ENCODE data around the gene GJB4. TPM values are rescaled to one million over a fixed set of nuclear protein-coding genes. Genes with fewer than 3 reads are reported as not detected.
"Not testable (repeated sequence)": the region's sequence is repeated elsewhere in the genome, so short reads cannot be mapped to it uniquely, and the experiment has no call there.

Gene GJB4
- total RNA-seq (2014; rRNA removed; shearing (Covaris generic)) = 1.3 and 1.9 TPM in 2 replicates

GRCh38 chr1:34759503-34760357 lies at the start of gene GJB4:
Gene GJB4, plus strand, starts transcription at chr1:34759740. Its CDS starts 1,515 bp downstream, at chr1:34761255.
- peak; percentile 39 for DNase-seq (ENCODE audit: low spot score)

GRCh38 chr1:34710812-34711211 lies 48.7 kb upstream of the GJB4 start:
- DNase-seq (ENCODE audit: low spot score) = no peak

GRCh38 chr1:34711485-34711884 lies 48.1 kb upstream of the GJB4 start:
- DNase-seq (ENCODE audit: low spot score) = peak; percentile 40

GRCh38 chr1:34712007-34712688 lies 47.4 kb upstream of the GJB4 start:
- DNase-seq (ENCODE audit: low spot score) = no peak

GRCh38 chr1:34713443-34713842 lies 46.1 kb upstream of the GJB4 start:
- DNase-seq (ENCODE audit: low spot score) = no peak

- no peak for DNase-seq (ENCODE audit: low spot score)
These were observed 45.2 kb upstream of the GJB4 start for GRCh38 chr1:34714386-34714785.

GRCh38 chr1:34715139-34715538 lies 44.4 kb upstream of the GJB4 start:
- no peak for DNase-seq (ENCODE audit: low spot score)

GRCh38 chr1:34721241-34721640 lies 38.3 kb upstream of the GJB4 start:
- DNase-seq (ENCODE audit: low spot score) = no peak

- DNase-seq (ENCODE audit: low spot score) = no peak
These were observed 37.7 kb upstream of the GJB4 start for GRCh38 chr1:34721646-34722355.

- DNase-seq (ENCODE audit: low spot score) = no peak
These were observed 32.7 kb upstream of the GJB4 start for GRCh38 chr1:34726861-34727260.

GRCh38 chr1:34730485-34730884 lies 29.1 kb upstream of the GJB4 start:
- DNase-seq (ENCODE audit: low spot score) = no peak

GRCh38 chr1:34732831-34733230 lies 26.7 kb upstream of the GJB4 start:
- not testable (repeated sequence) for DNase-seq (ENCODE audit: low spot score)

GRCh38 chr1:34736692-34737091 lies 22.8 kb upstream of the GJB4 start:
- DNase-seq (ENCODE audit: low spot score) = no peak

GRCh38 chr1:34737236-34737635 lies 22.3 kb upstream of the GJB4 start:
- not testable (repeated sequence) for DNase-seq (ENCODE audit: low spot score)

- no peak for DNase-seq (ENCODE audit: low spot score)
These were observed 19.9 kb upstream of the GJB4 start for GRCh38 chr1:34739613-34740012.

GRCh38 chr1:34740161-34740868 lies 19.2 kb upstream of the GJB4 start:
- peak; percentile 34 for DNase-seq (ENCODE audit: low spot score)

GRCh38 chr1:34742667-34743270 lies 16.8 kb upstream of the GJB4 start:
- DNase-seq (ENCODE audit: low spot score) = peak; percentile 93

- no peak for DNase-seq (ENCODE audit: low spot score)
These were observed 15.8 kb upstream of the GJB4 start for GRCh38 chr1:34743775-34744174.

- no peak for DNase-seq (ENCODE audit: low spot score)
These were observed 14.7 kb upstream of the GJB4 start for GRCh38 chr1:34744851-34745250.

- DNase-seq (ENCODE audit: low spot score) = no peak
These were observed 13.9 kb upstream of the GJB4 start for GRCh38 chr1:34745666-34746065.

GRCh38 chr1:34746101-34746500 lies 13.4 kb upstream of the GJB4 start:
- no peak for DNase-seq (ENCODE audit: low spot score)

Data from HT-29 (cell line).